IMR-90 (cell line): ENCODE data around the gene RASGRF1.

ENCODE experiments used
- CTCF ChIP-seq: conservative IDR thresholded peaks from 2 replicates; pipeline ENCODE4 v1.5.1; 2012; ENCODE audit warnings: mild to moderate bottlenecking, low read depth, low read length, improper control_type of control experiment
- MXI1 ChIP-seq: IDR thresholded peaks from 2 replicates; pipeline ENCODE4 v1.6.1; 2012; ENCODE audit warnings: low read depth, mild to moderate bottlenecking, low read length, moderate library complexity, borderline replicate concordance
- POLR2A ChIP-seq: IDR thresholded peaks from 2 replicates; pipeline ENCODE4 v1.6.1; 2012; ENCODE audit warnings: mild to moderate bottlenecking, low read depth, low read length
- RCOR1 ChIP-seq: IDR thresholded peaks from 2 replicates; pipeline ENCODE4 v1.6.1; 2012; ENCODE audit warnings: mild to moderate bottlenecking, low read length, improper control_type of control experiment; ENCODE audit not compliant: insufficient replicate concordance
- RFX5 ChIP-seq: IDR thresholded peaks from 2 replicates; pipeline ENCODE4 v1.8.0; 2012; ENCODE audit warnings: low read depth, mild to moderate bottlenecking, low read length, moderate library complexity
- USF2 ChIP-seq: fragments of 150-350 bp; IDR thresholded peaks from 2 replicates; pipeline ENCODE4 v1.6.1; 2017; ENCODE audit warnings: mild to moderate bottlenecking, antibody characterized with exemption, low read length, low read depth

- TF ChIP-seq CTCF (no peak), POLR2A (no peak), RCOR1 (no peak), USF2 (no peak), RFX5 (no peak), MXI1 (no peak)
Measured at GRCh38 chr15:79045041-79045440, 45.5 kb downstream of the RASGRF1 start.
